GM18507 (cell line): ENCODE results near the gene NNT.
A peak's percentile ranks its signal among the peaks of the same experiment; 100 is the strongest.
"Not testable (repeated sequence)": the region's sequence is repeated elsewhere in the genome, so short reads cannot be mapped to it uniquely, and the experiment has no call there.

Source experiments
- DNase-seq: peaks from one replicate; pipeline ENCODE4 v3.0.0; 2011; ENCODE audit warnings: low read depth; ENCODE audit not compliant: insufficient read length; ENCODE audit errors: extremely low spot score
- FAIRE-seq: peaks from 2 replicates; lab custom pipeline; 2011; peaks lifted over from hg19 to GRCh38; lab: Jason Lieb, UNC

The NNT gene

DNA sequence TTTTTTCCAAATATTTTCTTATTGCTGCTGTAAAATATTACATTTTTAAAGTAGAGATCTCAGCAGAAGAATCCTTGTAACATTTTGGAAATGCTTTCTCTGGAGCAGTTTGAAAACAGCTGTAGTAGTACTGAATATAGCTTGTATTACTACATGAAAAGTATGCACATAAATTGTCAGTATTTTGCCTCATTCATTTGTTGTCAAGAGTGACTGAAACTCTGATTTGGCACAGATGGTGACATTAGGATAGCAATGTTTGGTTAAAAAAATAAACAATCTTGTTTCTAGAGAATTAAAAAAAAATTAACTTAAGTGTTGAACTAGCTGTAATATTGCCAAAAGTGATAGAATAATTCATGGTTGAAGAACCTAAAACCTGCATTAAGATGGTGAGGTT is 90.4 kb downstream of the NNT start:
- DNase-seq (no peak), FAIRE-seq (no peak)

DNA sequence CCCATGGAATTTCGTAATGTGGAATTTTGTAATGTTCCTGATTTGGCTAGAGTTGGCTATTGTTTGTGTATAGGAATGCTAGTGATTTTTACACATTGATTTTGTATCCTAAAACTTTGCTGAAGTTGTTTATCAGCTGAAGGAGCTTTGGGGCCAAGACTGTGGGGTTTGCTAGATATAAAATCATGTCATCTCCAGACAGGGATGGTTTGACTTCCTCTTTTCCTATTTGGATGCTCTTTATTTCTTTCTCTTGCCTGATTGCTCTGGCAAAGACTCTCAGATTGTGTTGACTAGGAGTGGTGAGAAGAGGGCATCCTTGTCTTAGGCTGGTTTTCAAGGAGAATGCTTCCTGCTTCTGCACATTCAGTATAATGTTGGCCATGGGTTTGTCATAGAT is 91.0 kb downstream of the NNT start:
- FAIRE-seq (no peak), DNase-seq (no peak)

DNA sequence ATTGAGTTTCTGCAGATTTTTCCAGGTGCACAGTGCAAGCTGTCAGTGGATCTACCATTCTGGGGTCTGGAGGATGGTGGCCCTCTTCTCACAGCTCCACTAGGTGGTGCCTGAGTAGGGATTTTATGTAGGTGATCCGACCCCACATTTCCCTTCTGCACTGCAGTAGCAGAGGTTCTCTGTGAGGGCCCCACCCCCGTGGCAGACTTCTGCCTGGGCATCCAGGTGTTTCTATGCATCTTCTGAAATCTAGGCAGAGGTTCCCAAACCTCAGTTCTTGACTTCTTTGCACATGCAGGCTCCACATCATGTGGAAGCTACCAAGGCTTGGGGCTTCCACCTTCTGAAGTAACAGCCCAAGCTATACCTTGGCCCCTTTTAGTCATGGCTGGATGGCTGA is 93.5 kb downstream of the NNT start:
- DNase-seq, FAIRE-seq: not testable (repeated sequence)

DNA sequence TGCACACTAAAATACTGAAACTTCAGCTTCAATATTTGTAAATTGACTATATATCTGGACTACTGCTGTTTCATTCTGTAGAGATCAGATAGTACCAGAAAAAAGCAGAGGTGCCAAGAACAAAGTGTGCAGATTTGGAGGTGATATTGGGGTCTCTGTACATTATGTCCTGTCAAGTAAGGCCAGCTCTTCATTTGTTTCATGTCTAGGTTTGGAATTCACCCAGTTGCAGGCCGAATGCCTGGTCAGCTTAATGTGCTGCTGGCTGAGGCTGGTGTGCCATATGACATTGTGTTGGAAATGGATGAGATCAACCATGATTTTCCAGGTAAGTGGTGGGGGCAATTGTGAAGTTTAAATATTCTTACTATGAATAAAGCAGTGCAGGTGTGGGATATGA is 96.9 kb downstream of the NNT start:
- FAIRE-seq (no peak), DNase-seq (no peak)

DNA sequence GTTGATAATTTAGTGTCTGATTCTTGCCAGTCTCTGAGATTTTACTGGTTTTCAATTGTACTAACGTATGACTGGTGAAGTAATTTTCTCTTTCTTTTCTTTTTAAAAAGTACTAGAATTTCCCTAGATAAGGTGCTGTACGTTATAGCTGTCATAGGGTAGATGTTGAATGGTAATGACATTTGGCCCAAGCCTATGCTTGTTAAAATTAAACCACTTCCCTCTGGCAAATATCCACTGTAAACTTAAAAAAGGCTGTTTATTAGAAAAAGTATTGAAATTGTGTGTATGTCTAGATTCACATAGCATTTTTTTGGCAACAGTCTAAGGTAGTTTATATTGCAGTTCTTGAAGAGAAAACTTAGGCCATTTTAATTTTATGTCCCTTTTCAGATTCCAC is 97.6 kb downstream of the NNT start:
- DNase-seq (no peak), FAIRE-seq (no peak)

DNA sequence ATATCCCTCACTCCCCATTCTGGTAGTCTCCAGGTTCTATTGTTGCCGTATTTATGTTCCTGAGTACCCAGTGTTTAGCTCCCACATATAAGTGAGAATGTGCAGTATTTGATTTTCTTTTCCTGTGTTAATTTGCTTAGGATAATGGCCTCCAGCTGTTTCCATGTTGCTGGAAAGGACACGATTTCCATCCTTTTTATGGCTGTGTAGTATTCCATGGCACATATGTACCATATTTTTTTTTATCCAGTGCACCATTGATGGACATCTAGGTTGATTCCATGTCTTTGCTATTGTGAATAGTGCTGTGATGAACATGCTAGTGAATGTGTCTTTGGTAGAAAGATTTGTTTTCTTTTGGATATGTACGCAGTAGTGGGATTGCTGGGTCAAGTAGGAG is 98.2 kb downstream of the NNT start:
- FAIRE-seq = no peak
- no peak for DNase-seq

DNA sequence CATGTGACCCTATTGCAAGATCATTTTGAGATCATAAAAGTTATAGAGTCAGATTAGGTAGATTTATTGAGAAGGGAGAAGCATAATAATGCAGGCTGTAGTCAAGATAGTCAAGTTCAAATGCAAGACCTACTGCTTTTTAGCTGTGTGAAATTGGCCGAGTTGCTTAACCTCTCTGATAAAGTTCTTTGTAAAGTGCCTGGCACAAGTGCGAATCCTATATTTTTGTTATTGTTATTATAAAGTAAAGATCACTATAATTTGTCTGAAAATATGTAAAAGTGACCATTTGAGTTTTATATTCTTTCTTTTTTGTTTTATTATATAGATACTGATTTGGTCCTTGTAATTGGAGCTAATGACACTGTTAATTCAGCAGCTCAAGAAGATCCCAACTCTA is 99.3 kb downstream of the NNT start:
- no peak for DNase-seq
- no peak for FAIRE-seq

DNA sequence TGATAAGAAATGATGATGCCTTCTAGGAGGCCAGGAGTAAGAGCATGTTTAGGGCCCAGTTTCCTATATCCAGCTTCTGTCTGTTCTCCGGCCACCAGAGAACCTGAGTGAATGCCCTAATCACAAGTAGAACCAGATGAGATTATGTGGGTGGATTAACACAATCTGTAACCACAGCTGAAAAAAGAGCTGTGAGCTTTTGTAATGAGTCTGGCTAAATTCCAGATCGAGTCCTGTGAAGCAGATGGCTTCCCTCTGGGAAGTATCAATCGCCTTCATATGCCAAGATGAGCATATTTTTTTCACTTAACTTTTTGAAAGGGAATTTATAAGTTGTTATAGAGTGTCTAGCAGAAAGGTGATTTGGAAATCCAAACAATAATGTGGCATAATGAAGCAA is 99.8 kb downstream of the NNT start:
- no peak for FAIRE-seq
- no peak for DNase-seq

DNA sequence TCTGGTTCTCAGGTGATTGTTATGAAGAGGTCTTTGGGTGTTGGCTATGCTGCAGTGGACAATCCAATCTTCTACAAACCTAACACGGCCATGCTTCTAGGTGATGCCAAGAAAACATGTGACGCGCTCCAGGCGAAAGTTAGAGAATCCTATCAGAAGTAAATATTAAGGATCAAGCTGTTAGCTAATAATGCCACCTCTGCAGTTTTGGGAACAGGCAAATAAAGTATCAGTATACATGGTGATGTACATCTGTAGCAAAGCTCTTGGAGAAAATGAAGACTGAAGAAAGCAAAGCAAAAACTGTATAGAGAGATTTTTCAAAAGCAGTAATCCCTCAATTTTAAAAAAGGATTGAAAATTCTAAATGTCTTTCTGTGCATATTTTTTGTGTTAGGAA is 101.3 kb downstream of the NNT start:
- no peak for FAIRE-seq
- DNase-seq = no peak

DNA sequence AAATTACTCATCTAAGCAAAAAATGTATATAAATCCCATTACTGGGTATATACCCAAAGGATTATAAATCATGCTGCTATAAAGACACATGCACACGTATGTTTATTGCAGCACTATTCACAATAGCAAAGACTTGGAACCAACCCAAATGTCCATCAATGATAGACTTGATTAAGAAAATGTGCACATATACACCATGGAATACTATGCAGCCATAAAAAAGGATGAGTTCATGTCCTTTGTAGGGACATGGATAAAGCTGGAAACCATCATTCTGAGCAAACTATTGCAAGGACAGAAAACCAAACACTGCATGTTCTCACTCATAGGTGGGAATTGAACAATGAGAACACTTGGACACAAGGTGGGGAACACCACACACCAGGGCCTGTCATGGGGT is 103.6 kb downstream of the NNT start:
- FAIRE-seq, DNase-seq: not testable (repeated sequence)

DNA sequence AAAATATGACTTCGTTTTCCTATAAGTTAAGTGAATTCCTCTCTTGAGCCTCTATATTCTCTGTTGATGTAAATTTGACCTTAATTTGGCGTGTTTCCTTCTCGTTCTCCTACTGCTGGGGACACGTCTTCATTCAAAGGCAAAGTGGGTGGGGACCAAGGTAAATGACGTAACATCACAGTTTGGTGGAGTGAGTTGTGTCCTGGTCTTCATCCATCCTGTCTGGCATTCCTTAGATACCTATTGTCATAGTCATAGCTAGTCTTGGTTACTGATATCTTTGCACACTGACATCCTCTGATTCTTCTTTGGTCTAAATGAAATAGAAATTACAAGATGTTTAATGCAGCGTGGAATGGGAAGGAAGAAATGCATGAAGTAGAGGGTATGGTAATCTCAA is 108.5 kb downstream of the NNT start:
- FAIRE-seq = no peak
- no peak for DNase-seq

DNA sequence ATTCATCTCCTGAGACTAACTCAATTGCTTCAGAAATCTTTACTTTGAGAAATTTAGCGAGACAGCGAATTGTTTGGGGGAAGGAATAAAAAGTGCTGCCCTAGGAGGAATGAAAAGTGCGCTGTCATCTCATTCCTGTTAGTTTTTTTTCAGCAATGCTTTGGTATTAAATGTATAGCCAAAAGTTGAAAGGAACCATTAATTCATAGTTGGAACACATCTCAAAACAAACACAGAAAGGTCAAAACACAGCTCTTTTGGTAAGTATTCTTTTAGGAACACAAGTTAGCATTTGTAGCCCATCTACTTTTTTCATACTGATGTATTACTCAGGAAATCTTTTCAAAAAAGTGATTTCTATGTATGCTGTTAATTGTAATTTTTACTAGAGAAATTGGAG is 109.1 kb downstream of the NNT start:
- DNase-seq (no peak), FAIRE-seq (no peak)

DNA sequence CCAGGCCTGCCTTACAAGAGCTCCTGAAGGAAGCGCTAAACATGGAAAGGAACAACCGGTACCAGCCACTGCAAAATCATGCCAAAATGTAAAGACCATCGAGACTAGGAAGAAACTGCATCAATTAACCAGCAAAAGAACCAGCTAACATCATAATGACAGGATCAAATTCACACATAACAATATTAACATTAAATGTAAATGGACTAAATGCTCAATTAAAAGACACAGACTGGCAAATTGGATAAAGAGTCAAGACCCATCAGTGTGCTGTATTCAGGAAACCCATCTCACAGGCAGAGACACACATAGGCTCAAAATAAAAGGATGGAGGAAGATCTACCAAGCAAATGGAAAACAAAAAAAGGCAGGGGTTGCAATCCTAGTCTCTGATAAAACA is 116.8 kb downstream of the NNT start:
- FAIRE-seq, DNase-seq: not testable (repeated sequence)

DNA sequence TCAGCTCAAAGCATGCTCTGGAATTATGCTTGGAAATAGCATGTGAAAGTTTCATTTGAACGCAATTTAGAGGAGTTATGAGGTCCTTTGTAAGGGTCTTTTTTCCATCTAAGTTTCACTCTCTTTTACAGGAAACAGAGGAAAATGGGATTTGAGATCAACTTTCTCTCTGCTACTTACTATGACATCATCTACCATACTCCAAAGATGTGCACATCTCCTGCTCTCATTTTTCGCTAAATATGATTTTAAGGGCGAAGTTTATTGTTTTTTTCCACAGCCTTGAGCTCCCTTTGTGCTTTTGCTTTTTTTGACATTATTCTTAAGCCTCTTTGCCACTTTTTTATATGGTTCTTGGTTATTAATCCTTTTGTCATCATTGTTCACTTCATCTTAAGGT is 125.6 kb downstream of the NNT start:
- FAIRE-seq (no peak), DNase-seq (no peak)

DNA sequence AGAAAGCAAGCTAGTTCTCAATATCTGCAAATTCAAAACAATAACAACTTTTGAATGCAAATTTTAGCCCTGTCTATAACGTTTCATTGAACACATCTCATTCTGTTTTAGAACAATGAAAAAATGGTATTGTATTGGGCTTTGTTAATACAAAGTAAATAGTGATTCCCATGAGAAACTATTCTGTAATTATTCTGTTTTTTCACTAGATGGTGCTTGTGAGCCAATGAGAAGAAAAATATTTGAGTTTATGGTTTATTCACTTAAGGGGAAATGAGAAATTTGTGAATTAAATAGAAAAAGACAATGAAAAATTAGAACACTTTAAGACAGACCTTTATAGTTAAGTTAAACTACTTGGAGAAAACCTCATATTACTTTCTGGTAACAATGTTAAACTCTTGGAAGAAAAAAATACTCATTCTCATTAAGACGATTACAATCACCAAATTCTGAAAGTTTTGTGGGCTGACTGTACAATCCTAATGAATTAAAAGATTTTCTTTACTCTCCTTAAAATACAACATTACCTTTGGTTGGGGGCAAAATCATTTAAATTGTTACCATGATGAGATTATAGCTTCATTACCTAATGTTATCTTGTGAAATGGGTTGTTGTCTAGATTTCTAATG is 127.0 kb downstream of the NNT start:
- peak; percentile 57 for FAIRE-seq
- no peak for DNase-seq

DNA sequence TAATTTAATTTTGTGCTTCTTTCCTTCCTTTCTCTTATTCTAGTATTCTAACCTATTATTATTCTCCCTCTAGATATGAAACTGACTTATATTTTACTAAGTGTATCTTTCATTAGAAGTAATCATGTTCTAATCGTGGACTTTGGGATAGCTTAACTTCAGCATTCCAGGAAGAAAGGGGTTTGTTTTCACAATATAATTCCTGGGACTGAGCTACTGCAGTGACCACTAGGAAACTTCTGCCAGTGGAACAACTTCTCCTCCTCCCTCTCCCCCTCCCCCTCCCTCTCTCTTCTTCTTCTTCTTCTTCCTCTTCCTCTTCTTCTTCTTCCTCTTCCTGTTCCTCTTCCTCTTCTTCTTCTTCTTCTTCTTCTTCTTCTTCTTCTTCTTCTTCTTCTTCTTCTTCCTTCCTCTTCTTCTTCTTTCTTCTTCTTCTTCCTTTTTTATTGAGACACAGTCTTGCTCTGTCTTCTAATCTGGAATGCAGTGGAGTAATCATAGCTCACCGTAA is 127.9 kb downstream of the NNT start:
- no peak for FAIRE-seq
- DNase-seq = no peak

DNA sequence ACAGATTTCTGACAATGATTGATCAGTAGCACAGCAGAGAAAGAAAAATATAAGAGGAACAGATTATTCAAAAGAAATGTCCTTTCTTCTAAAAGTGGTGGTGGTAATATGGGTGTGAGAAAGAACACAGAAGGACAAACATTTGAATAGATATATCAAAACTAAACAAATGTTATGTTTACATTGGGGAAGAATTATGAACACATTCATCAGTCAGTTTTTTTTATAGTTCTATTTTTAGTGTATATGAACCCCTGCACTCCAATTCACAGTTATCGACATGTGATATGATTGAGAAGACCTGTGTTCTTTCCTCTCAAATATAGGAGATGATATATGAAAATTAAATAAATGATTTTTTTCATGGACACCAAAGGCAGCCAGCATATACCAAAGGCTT is 128.6 kb downstream of the NNT start:
- DNase-seq (no peak), FAIRE-seq (no peak)

DNA sequence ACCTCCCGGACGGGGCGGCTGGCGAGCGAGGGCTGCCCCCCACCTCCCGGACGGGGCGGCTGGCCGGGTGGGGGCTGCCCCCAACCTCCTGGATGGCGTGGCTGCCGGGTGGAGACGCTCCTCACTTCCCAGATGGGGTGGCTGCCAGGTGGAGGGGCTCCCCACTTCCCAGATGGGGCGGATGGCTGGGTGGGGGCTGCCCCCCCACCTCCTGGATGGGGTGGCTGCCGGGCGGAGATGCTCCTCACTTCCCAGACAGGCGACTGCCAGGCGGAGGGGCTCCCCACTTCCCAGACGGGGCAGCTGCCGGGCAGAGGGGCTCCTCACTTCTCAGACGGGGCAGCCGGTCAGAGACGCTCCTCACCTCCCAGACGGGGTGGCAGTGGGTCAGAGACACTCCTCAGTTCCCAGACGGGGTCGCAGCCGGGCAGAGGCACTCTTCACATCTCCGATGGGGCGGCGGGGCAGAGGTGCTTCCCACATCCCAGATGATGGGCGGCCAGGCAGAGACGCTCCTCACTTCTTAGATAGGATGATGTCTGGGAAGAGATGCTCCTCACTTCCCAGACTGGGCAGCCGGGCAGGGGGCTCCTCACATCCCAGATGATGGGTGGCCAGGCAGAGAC is 143.1 kb downstream of the NNT start:
- FAIRE-seq, DNase-seq: not testable (repeated sequence)

DNA sequence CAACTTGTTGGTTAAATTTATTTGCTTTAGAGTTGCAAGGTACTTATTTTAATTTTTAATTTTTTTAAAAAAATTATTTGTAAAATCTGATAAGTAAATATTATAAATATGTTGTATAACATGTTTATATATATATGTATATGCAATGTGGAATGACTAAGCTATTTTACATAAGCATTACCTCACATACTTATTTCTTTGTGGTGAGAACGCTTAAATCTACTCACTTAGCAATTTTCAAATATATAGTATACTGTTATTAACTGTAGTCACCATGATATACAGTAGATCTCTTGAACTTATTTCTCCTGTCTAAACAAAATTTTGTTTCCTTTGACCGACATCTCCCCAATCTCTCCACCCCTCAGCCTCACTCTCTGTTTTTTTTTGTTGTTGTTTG is 147.8 kb downstream of the NNT start:
- no peak for FAIRE-seq
- no peak for DNase-seq

DNA sequence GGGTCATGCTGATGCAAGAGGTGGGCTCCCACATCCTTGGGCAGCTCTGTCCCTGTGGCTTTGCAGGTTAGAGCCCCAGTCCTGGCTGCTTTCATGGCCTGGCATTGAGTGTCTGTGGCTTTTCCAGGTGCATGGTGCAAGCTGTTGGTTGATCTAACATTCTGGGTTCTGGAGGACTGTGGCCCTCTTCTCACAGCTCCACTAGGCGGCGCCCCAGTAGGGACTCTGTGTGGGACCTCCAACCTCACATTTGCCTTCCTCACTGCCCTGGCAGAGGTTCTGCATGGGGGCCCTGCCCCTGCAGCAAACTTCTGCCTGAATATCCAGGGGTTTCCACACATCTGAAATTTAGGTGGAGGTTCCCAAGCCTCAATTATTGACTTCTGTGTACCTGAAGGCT is 150.1 kb downstream of the NNT start:
- FAIRE-seq (no peak), DNase-seq (no peak)
